SH-SY5Y (cell line): ENCODE data around the gene FAT1.

Experiments
- GATA2 ChIP-seq: IDR thresholded peaks from 2 replicates; pipeline ENCODE4 v1.6.1; 2011; ENCODE audit warnings: mild to moderate bottlenecking, low read depth, low read length
- GATA3 ChIP-seq: IDR thresholded peaks from 2 replicates; pipeline ENCODE4 v1.6.1; 2011; ENCODE audit warnings: low read depth, mild to moderate bottlenecking, low read length, moderate library complexity

GRCh38 chr4:186759990-186760389 is 36.3 kb upstream of the FAT1 start:
- TF ChIP-seq GATA2 (no peak), GATA3 (no peak)
